GM12801 (cell line): ENCODE data around the gene SH3TC1.

Experiments
- TF ChIP-seq, protein P1 (sequence below): IDR thresholded peaks from one replicate; pipeline ENCODE4 v1.5.1; 2011; ENCODE audit warnings: control low read depth; ENCODE audit not compliant: insufficient read length; ENCODE audit errors: extremely low read depth

The SH3TC1 gene

DNA sequence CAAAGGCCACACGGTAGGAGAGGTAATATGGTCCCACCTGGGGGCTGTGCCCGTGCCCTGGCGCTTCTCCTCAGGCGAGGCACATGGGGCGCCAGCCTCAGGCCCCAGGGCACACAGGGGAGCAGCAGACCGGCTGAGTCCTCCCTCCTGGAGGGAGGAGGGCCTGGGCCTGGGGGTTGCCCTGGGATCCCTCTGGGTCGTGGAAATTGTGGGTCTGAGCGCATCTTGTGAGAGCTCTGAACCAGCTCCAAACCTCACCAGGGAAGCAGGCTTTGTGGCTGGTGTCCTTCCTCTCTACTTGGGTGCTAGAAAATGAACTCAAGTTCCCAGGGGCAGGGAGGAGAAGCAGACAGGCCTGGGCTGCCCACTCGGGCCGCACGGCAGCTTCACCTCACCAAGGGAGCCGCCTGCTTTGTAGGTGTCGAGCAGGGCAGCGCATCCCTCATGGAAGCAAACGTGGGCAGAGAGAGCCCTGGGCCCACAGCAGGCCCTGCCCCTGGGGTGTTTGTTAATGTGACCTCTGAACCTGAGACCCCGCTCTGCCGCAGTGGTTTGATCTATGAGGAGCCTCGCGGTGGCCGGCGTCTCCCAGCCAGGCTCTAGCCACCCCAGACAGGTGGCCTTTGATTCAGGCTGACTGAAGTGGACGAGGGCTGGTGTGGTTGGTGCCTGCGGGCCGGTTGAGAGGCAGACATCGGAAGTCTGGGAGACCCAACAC lies 81.2 kb downstream of the SH3TC1 start:
- TF ChIP-seq, protein P1, sequence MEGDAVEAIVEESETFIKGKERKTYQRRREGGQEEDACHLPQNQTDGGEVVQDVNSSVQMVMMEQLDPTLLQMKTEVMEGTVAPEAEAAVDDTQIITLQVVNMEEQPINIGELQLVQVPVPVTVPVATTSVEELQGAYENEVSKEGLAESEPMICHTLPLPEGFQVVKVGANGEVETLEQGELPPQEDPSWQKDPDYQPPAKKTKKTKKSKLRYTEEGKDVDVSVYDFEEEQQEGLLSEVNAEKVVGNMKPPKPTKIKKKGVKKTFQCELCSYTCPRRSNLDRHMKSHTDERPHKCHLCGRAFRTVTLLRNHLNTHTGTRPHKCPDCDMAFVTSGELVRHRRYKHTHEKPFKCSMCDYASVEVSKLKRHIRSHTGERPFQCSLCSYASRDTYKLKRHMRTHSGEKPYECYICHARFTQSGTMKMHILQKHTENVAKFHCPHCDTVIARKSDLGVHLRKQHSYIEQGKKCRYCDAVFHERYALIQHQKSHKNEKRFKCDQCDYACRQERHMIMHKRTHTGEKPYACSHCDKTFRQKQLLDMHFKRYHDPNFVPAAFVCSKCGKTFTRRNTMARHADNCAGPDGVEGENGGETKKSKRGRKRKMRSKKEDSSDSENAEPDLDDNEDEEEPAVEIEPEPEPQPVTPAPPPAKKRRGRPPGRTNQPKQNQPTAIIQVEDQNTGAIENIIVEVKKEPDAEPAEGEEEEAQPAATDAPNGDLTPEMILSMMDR, result no peak

DNA sequence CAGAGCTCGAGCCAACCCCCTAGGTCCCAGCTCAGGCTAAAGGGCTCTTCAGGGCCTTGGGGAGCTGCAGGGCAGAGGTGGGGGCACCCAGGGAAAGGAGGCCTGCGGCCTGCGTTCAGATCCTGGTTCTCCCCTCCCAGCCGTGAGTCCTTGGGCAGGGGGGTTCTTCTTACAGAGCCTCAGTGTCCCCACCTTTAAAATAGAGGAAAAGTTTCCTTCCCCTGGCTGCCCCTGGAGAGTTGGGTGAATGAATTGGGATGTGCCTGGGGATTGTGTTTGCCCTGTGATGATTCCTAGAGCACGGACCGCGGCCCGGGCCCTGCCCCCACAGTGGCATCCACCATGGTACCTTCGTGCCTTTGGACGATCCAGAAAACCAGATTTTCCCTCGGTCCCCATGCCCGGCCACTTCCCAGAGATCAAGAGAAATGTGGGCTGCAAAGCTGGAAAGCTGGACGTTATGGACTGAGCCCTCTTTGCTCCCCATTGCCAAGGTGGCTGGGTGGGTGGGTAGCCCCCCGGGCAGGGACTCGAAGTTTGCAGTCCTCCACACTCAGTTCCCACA lies 81.9 kb downstream of the SH3TC1 start:
- TF ChIP-seq, protein P1, result no peak

DNA sequence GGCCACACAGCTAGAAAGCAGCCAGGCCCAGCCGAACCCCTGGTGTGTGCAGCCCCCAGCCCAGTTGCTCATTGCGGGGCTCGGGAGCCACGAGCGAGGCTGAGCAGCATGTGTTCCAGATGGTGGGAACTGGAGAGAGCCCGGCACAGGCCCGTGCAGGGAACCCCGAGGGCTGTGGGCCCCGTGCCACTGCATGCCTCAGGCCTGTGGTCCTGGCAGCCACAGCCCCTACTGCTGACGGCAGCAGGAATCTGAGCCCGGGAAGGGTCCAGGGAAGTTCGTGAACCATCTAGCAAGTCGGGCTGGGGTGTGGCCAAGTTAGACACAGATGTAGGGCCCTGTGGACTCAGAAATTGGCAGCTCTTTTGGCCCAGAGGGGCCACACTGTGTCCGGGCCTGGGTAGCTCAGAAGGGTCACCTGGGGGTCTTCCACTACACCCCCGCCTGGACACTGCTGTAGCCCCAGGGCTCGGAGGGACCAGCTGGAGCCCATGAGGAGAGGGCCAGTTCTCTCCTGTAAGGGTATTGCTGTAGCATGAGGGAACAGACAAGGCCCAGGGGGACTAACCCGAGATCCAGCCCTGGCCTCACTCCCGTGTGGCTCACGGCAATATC lies 82.5 kb downstream of the SH3TC1 start:
- TF ChIP-seq, protein P1, result no peak

DNA sequence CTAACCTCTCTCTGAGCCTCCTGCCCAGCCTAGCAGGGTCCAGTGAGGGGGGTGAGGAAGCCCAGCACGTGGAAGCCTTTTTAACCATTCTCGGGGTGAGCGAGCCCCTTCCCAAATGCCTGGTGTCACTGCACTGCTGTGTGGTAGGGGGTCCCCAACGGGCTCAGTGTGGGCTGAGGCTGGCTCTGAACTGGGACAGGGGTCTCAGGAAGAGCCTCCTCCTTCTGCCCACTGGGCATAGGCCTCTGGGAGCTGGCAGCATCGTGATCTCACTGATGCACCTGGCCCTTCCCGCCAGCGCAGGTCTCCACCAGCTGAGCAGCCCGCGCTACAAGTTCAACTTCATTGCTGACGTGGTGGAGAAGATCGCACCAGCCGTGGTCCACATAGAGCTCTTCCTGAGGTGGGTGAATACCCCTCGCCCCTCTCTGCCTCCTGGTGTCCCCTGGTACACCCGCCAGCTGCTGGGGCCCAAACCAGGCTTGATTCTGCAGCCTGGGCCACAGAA lies 83.1 kb downstream of the SH3TC1 start:
- TF ChIP-seq, protein P1, result no peak

DNA sequence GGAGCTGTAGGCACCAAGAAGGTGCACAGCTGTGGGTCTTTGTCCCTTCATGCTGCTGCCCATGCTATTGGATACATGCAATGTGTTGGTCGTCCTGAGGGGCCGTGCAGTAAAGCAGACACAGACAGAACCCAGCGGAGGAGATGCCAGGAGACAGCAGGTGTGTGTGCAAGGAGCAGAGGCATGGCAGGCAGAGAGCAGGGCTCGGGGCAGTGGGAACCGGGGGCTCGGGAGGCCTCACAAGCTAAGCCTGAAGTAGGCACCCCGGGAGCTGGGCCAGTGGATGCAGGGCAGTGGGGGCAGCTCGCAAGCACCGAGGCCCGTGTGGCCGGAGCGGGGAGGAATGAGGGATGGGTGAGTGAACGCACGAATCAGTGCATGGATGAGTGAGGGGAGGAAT lies 83.7 kb downstream of the SH3TC1 start:
- TF ChIP-seq, protein P1, result no peak

DNA sequence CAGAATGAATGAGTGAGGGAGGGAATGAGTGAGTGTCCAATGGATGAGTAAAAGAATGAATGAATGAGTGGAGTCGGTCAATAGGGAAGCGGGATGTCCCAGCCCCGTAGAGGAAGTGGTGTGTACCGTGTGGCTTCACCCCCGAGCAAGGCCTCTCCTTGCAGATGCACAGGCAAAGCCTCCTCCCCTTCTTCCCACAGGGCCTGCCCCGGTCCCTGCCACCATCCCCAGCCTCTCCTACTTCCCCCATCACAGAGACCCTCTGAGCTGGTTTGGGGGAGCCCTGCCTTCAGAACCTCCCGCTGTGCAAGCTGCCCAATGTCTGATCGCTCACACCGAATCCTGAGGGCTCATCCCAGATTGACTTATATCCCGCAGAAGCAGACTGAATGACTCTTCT lies 84.1 kb downstream of the SH3TC1 start:
- TF ChIP-seq, protein P1, result no peak

DNA sequence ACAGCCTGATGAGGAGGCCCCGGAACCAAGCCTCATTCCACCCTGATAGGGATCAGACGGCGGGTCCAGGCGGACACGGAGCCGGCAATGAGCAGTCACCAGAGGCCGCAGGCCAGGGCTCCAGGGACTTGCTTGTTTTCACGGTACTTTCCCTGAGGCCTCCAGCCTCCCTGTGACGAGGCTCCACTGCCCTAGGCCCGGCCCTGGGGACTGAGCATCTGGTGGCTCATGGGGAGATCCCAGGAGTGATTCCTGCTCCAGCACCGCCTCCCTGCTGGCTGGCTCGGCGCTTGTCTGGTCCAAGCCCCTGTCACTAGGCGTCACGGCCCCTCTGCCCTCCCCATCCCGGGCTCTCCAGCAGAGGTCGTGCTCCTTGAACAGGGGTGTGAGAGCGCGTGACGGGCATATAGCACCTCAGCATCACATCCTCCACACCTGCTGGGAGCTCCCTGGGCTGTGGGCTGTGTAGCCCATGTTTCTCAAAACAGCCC lies 84.6 kb downstream of the SH3TC1 start:
- TF ChIP-seq, protein P1, result no peak
